SK-N-SH treated with all-trans-retinoic acid at 6 μM for 48 hours (cell line): ENCODE data around the gene HSPB6.

Experiments
- ATAC-seq: fragments of 200-7000 bp; cut with Tn5 transposase; 3 replicates; pipeline ENCODE4 v1.9.1; 2020; ENCODE audit warnings: mild to moderate bottlenecking, moderate library complexity
- ARNTL ChIP-seq: fragments of 450-650 bp; formaldehyde crosslinking; IDR thresholded peaks from 2 replicates; pipeline ENCODE4 v1.5.0; 2020; ENCODE audit warnings: low read depth, mild to moderate bottlenecking, moderate library complexity, borderline replicate concordance
- CSDC2 ChIP-seq: fragments of 250-450 bp; sonication (Bioruptor Pico); IDR thresholded peaks from 2 replicates; pipeline ENCODE4 v1.5.0; 2020; ENCODE audit warnings: mild to moderate bottlenecking, moderate library complexity
- GLIS3 ChIP-seq: fragments of 250-450 bp; sonication (Bioruptor Pico); IDR thresholded peaks from 2 replicates; pipeline ENCODE4 v1.5.0; 2020; ENCODE audit warnings: mild to moderate bottlenecking, moderate library complexity
- OSR1 ChIP-seq: fragments of 250-450 bp; sonication (Bioruptor Pico); IDR thresholded peaks from 2 replicates; pipeline ENCODE4 v1.8.0; 2022; ENCODE audit warnings: moderate library complexity, mild to moderate bottlenecking, inconsistent platforms
- PATZ1 ChIP-seq: fragments of 250-450 bp; sonication (Bioruptor Pico); IDR thresholded peaks from 2 replicates; pipeline ENCODE4 v1.8.0; 2020; ENCODE audit warnings: mild to moderate bottlenecking, moderate library complexity, borderline replicate concordance
- PPARA ChIP-seq: fragments of 250-450 bp; sonication (Bioruptor Pico); IDR thresholded peaks from 2 replicates; pipeline ENCODE4 v1.5.0; 2020; ENCODE audit warnings: mild to moderate bottlenecking, borderline replicate concordance
- RARB ChIP-seq: fragments of 250-450 bp; sonication (Bioruptor Pico); IDR thresholded peaks from 2 replicates; pipeline ENCODE4 v1.8.0; 2021; ENCODE audit warnings: mild to moderate bottlenecking, moderate library complexity
- SNAI2 ChIP-seq: fragments of 250-450 bp; sonication (Bioruptor Pico); IDR thresholded peaks from 2 replicates; pipeline ENCODE4 v1.5.0; 2020; ENCODE audit warnings: mild to moderate bottlenecking, moderate library complexity
- TOX ChIP-seq: fragments of 250-450 bp; sonication (Bioruptor Pico); IDR thresholded peaks from 2 replicates; pipeline ENCODE4 v1.8.0; 2021; ENCODE audit warnings: mild to moderate bottlenecking, moderate library complexity, borderline replicate concordance
- TSHZ2 ChIP-seq: fragments of 250-450 bp; sonication (Bioruptor Pico); IDR thresholded peaks from 2 replicates; pipeline ENCODE4 v1.5.0; 2020; ENCODE audit warnings: mild to moderate bottlenecking, moderate library complexity
- ZFP3 ChIP-seq: fragments of 250-450 bp; sonication (Bioruptor Pico); IDR thresholded peaks from 2 replicates; pipeline ENCODE4 v1.5.0; 2020; ENCODE audit warnings: mild to moderate bottlenecking, moderate library complexity
- ZNF565 ChIP-seq: fragments of 450-650 bp; formaldehyde crosslinking; conservative IDR thresholded peaks from 2 replicates; pipeline ENCODE4 v1.5.0; 2020; ENCODE audit warnings: low read depth, mild to moderate bottlenecking, moderate library complexity
- ZNF8 ChIP-seq: fragments of 450-650 bp; formaldehyde crosslinking; IDR thresholded peaks from 2 replicates; pipeline ENCODE4 v1.5.0; 2020; ENCODE audit warnings: mild to moderate bottlenecking, moderate library complexity
- TF ChIP-seq, protein P1 (sequence below): fragments of 250-450 bp; sonication (Bioruptor Pico); IDR thresholded peaks from 2 replicates; pipeline ENCODE4 v1.5.1; 2020; ENCODE audit warnings: low read depth, mild to moderate bottlenecking, moderate library complexity
- TF ChIP-seq, protein P2 (sequence below): fragments of 250-450 bp; sonication (Bioruptor Pico); IDR thresholded peaks from 2 replicates; pipeline ENCODE4 v1.8.0; 2021; ENCODE audit warnings: low read depth, mild to moderate bottlenecking, moderate library complexity, borderline replicate concordance
- TF ChIP-seq, protein P3 (sequence below): fragments of 250-450 bp; sonication (Bioruptor Pico); IDR thresholded peaks from 2 replicates; pipeline ENCODE4 v1.5.1; 2021; ENCODE audit warnings: mild to moderate bottlenecking, moderate library complexity

Gene HSPB6

GRCh38 chr19:35714601-35715354, 42.1 kb downstream of the HSPB6 start (continued):
- TF ChIP-seq, protein P1, sequence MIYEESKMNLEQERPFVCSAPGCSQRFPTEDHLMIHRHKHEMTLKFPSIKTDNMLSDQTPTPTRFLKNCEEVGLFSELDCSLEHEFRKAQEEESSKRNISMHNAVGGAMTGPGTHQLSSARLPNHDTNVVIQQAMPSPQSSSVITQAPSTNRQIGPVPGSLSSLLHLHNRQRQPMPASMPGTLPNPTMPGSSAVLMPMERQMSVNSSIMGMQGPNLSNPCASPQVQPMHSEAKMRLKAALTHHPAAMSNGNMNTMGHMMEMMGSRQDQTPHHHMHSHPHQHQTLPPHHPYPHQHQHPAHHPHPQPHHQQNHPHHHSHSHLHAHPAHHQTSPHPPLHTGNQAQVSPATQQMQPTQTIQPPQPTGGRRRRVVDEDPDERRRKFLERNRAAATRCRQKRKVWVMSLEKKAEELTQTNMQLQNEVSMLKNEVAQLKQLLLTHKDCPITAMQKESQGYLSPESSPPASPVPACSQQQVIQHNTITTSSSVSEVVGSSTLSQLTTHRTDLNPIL (CRISPR knock-in tag): no peak
- TF ChIP-seq TSHZ2 (CRISPR knock-in tag) (no peak), PATZ1 (CRISPR knock-in tag) (no peak), OSR1 (CRISPR knock-in tag) (no peak), CSDC2 (CRISPR knock-in tag) (no peak), ARNTL (CRISPR knock-in tag) (no peak), RARB (CRISPR knock-in tag) (no peak)
- TF ChIP-seq, protein P2, sequence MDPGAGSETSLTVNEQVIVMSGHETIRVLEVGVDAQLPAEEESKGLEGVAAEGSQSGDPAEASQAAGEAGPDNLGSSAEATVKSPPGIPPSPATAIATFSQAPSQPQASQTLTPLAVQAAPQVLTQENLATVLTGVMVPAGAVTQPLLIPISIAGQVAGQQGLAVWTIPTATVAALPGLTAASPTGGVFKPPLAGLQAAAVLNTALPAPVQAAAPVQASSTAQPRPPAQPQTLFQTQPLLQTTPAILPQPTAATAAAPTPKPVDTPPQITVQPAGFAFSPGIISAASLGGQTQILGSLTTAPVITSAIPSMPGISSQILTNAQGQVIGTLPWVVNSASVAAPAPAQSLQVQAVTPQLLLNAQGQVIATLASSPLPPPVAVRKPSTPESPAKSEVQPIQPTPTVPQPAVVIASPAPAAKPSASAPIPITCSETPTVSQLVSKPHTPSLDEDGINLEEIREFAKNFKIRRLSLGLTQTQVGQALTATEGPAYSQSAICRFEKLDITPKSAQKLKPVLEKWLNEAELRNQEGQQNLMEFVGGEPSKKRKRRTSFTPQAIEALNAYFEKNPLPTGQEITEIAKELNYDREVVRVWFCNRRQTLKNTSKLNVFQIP (CRISPR knock-in tag): no peak
- TF ChIP-seq, all 23 proteins: peak for 0

DNA sequence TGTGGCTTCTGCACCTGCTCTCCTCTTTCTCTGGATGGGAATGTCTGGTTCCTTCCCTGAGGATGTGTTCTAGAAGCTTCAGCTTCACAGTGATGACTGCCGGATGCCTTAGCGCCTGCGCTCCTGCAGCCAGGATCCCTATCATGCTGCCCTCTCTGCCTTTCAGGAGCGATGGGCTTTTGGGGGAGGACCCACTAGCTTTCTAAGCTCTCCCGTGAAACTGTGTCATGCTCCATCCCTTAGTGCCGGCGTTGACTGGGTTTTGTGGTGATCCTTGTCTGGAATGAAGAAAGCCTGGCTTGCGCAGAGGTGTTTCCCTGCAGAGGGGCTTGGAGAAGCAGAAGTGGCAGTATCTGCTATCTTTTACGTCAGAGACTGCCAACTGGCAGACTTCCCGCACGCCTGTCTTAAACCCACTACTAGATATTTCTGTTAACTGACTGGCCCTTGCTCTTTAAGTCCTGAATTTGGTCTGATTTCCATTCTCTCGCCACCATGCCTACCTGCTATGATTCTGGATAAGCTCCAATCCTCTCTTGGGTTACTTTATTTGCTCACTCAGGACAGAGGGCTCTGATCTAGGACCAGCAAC, 42.8 kb downstream of the HSPB6 start:
- TF ChIP-seq RARB (CRISPR knock-in tag) (no peak), PATZ1 (CRISPR knock-in tag) (no peak), ZFP3 (CRISPR knock-in tag) (no peak), ZNF8 (CRISPR knock-in tag) (no peak), GLIS3 (CRISPR knock-in tag) (no peak)
- ATAC-seq: no peak

- no peak for ATAC-seq
- TF ChIP-seq OSR1 (CRISPR knock-in tag) (no peak), GLIS3 (CRISPR knock-in tag) (no peak), PPARA (CRISPR knock-in tag) (no peak), ZNF565 (CRISPR knock-in tag) (no peak), TOX (CRISPR knock-in tag) (no peak), SNAI2 (no peak), ZNF8 (CRISPR knock-in tag) (no peak), TSHZ2 (CRISPR knock-in tag) (no peak)
- TF ChIP-seq, protein P3, sequence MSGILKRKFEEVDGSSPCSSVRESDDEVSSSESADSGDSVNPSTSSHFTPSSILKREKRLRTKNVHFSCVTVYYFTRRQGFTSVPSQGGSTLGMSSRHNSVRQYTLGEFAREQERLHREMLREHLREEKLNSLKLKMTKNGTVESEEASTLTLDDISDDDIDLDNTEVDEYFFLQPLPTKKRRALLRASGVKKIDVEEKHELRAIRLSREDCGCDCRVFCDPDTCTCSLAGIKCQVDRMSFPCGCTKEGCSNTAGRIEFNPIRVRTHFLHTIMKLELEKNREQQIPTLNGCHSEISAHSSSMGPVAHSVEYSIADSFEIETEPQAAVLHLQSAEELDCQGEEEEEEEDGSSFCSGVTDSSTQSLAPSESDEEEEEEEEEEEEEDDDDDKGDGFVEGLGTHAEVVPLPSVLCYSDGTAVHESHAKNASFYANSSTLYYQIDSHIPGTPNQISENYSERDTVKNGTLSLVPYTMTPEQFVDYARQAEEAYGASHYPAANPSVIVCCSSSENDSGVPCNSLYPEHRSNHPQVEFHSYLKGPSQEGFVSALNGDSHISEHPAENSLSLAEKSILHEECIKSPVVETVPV (CRISPR knock-in tag): no peak
- TF ChIP-seq, protein P2 (CRISPR knock-in tag): no peak
Observed at GRCh38 chr19:35713506-35713850, 43.4 kb downstream of the HSPB6 start.
